GM18502 (cell line): ENCODE measurements around the gene IL17REL.
"Not testable (repeated sequence)": the region's sequence is repeated elsewhere in the genome, so short reads cannot be mapped to it uniquely, and the experiment has no call there.

Experiments used
- ATAC-seq: cut with Tn5 transposase; IDR thresholded peaks from one replicate; pipeline ENCODE4 v1.9.1; 2021; ENCODE audit warnings: mild to moderate bottlenecking; ENCODE audit not compliant: unreplicated experiment, poor library complexity

IL17REL gene

GRCh38 chr22:49949914-49950292 is 62.7 kb downstream of the IL17REL start:
- no peak for ATAC-seq

GRCh38 chr22:49948958-49949913 is 63.3 kb downstream of the IL17REL start:
- ATAC-seq: no peak

- ATAC-seq: no peak
Measured at GRCh38 chr22:49948116-49948957, 64.2 kb downstream of the IL17REL start.

GRCh38 chr22:49947296-49947622 is 65.3 kb downstream of the IL17REL start:
- no peak for ATAC-seq

GRCh38 chr22:49946612-49947295 is 65.8 kb downstream of the IL17REL start:
- no peak for ATAC-seq

- not testable (repeated sequence) for ATAC-seq
Measured at GRCh38 chr22:49945042-49945794, 67.3 kb downstream of the IL17REL start.
